IMR-90 (cell line): ENCODE results near the gene SLC35B2. TPM values are rescaled to one million over a fixed set of nuclear protein-coding genes. Genes with fewer than 3 reads are reported as not detected.
"Not testable (repeated sequence)": the region's sequence is repeated elsewhere in the genome, so short reads cannot be mapped to it uniquely, and the experiment has no call there.

Source experiments
- ATAC-seq: fragments of 200-7000 bp; cut with Tn5 transposase; 2 replicates; pipeline ENCODE4 v1.9.1; 2020; ENCODE audit warnings: low read depth, mild to moderate bottlenecking, moderate library complexity
- BruUV-seq: library from RNA; stranded (reverse); fragments of 400-500 nt; replicated peaks from 2 replicates; lab custom pipeline; 2021; lab: Mats Ljungman, UMichigan
- CTCF ChIA-PET: fragments of 300-600 bp; formaldehyde crosslinking; extraction: SDS; loops from one replicate; lab custom pipeline; 2021; ENCODE audit warnings: antibody characterized with exemption; lab: Yijun Ruan, JAX
- POLR2A ChIA-PET: fragments of 300-600 bp; sonication (Branson Sonifier 250); formaldehyde crosslinking; loops from one replicate; lab custom pipeline; 2022; ENCODE audit warnings: antibody characterized with exemption; ENCODE audit not compliant: unreplicated experiment; lab: Charles Lee
- DNase-seq: peaks from one replicate; pipeline ENCODE4 v3.0.0; 2013
- H2AFZ ChIP-seq: replicated peaks from 2 replicates; pipeline ENCODE3; 2013; ENCODE audit warnings: low read length, mild to moderate bottlenecking; ENCODE audit not compliant: poor library complexity
- H2AK5ac ChIP-seq: 2 replicates; pipeline ENCODE4 v1.6.1; 2013; ENCODE audit warnings: low read depth, low read length, inconsistent platforms
- H2AK9ac ChIP-seq: replicated peaks from 2 replicates; pipeline ENCODE3; 2013; ENCODE audit warnings: mild to moderate bottlenecking, low read depth, low read length, moderate library complexity; ENCODE audit not compliant: poor library complexity
- H2BK120ac ChIP-seq: 2 replicates; pipeline ENCODE4 v1.6.1; 2013; ENCODE audit warnings: low read depth, low read length, inconsistent platforms
- H2BK15ac ChIP-seq: 3 replicates; pipeline ENCODE4 v1.6.1; 2013; ENCODE audit warnings: low read depth, low read length, inconsistent platforms
- H2BK20ac ChIP-seq: 2 replicates; pipeline ENCODE4 v1.6.1; 2013; ENCODE audit warnings: low read depth, mild to moderate bottlenecking, inconsistent platforms, low read length, moderate library complexity
- H2BK5ac ChIP-seq: 2 replicates; pipeline ENCODE4 v1.6.1; 2013; ENCODE audit warnings: mild to moderate bottlenecking, low read depth, low read length, inconsistent platforms; ENCODE audit not compliant: poor library complexity, severe bottlenecking
- H3K14ac ChIP-seq: replicated peaks from 2 replicates; pipeline ENCODE4 v1.6.1; 2013; ENCODE audit warnings: low read depth, low read length, inconsistent platforms
- H3K18ac ChIP-seq: 2 replicates; pipeline ENCODE4 v1.6.1; 2013; ENCODE audit warnings: low read depth, low read length, control low read depth
- H3K23ac ChIP-seq: 2 replicates; pipeline ENCODE4 v1.6.1; 2013; ENCODE audit warnings: low read depth, low read length, inconsistent platforms
- H3K27ac ChIP-seq: 2 replicates; pipeline ENCODE4 v1.5.1; 2013; ENCODE audit warnings: mild to moderate bottlenecking, control low read depth, low read length; ENCODE audit not compliant: insufficient read depth
- H3K27me3 ChIP-seq: 2 replicates; pipeline ENCODE4 v1.6.1; 2013; ENCODE audit warnings: low read length; ENCODE audit not compliant: control insufficient read depth, insufficient read depth
- H3K36me3 ChIP-seq: 2 replicates; pipeline ENCODE4 v1.6.1; 2013; ENCODE audit warnings: low read length, mixed read lengths; ENCODE audit not compliant: control insufficient read depth, insufficient read depth
- H3K4ac ChIP-seq: 2 replicates; pipeline ENCODE4 v1.6.1; 2013; ENCODE audit warnings: low read depth, low read length, inconsistent platforms
- H3K4me1 ChIP-seq: 2 replicates; pipeline ENCODE4 v1.6.1; 2013; ENCODE audit warnings: low read length, mixed read lengths; ENCODE audit not compliant: control insufficient read depth, insufficient read depth
- H3K4me2 ChIP-seq: 2 replicates; pipeline ENCODE4 v1.6.1; 2013; ENCODE audit warnings: low read depth, mild to moderate bottlenecking, control low read depth, low read length, moderate library complexity
- H3K4me3 ChIP-seq: 2 replicates; pipeline ENCODE4 v1.5.1; 2013; ENCODE audit warnings: low read depth, mild to moderate bottlenecking, control low read depth, low read length, moderate library complexity; ENCODE audit not compliant: insufficient read depth
- H3K56ac ChIP-seq: 2 replicates; pipeline ENCODE4 v1.6.1; 2013; ENCODE audit warnings: low read length, inconsistent platforms; ENCODE audit not compliant: insufficient read depth; ENCODE audit errors: extremely low read depth
- H3K79me1 ChIP-seq, 2 experiments: 2 replicates each; pipeline ENCODE4 v1.6.1; 2013; ENCODE audit warnings: low read length in 2 of 2, inconsistent platforms in 1 of 2, low read depth in 1 of 2
- H3K9ac ChIP-seq: 2 replicates; pipeline ENCODE4 v1.6.1; 2013; ENCODE audit warnings: low read depth, low read length, control low read depth
- H3K9me1 ChIP-seq: 2 replicates; pipeline ENCODE4 v1.6.1; 2013; ENCODE audit warnings: low read length, inconsistent platforms; ENCODE audit not compliant: insufficient read depth
- H3K9me3 ChIP-seq: 2 replicates; pipeline ENCODE4 v1.6.1; 2013; ENCODE audit warnings: low read length; ENCODE audit not compliant: control insufficient read depth, insufficient read depth
- H4K20me1 ChIP-seq: 2 replicates; pipeline ENCODE4 v1.6.1; 2013; ENCODE audit warnings: low read length, inconsistent platforms; ENCODE audit not compliant: insufficient read depth
- H4K5ac ChIP-seq: 2 replicates; pipeline ENCODE4 v1.6.1; 2013; ENCODE audit warnings: mild to moderate bottlenecking, low read depth, low read length, control low read depth
- H4K8ac ChIP-seq, 2 experiments: 2 replicates each; pipeline ENCODE4 v1.6.1; 2013; ENCODE audit warnings: low read depth in 2 of 2, low read length in 2 of 2, control low read depth in 1 of 2, inconsistent platforms in 1 of 2
- H4K91ac ChIP-seq: 2 replicates; pipeline ENCODE4 v1.6.1; 2013; ENCODE audit warnings: low read depth, low read length, inconsistent platforms; ENCODE audit not compliant: insufficient read depth
- CHD1 ChIP-seq: IDR thresholded peaks from 2 replicates; pipeline ENCODE4 v1.6.1; 2012; ENCODE audit warnings: low read depth, low read length, improper control_type of control experiment
- FOS ChIP-seq: fragments of 150-350 bp; IDR thresholded peaks from 2 replicates; pipeline ENCODE4 v1.6.1; 2016; ENCODE audit warnings: low read depth, low read length
- MAFK ChIP-seq: IDR thresholded peaks from 2 replicates; pipeline ENCODE4 v1.6.1; 2012; ENCODE audit warnings: low read depth, low read length, improper control_type of control experiment
- MXI1 ChIP-seq: IDR thresholded peaks from 2 replicates; pipeline ENCODE4 v1.6.1; 2012; ENCODE audit warnings: low read depth, mild to moderate bottlenecking, low read length, moderate library complexity, borderline replicate concordance
- SMC3 ChIP-seq: fragments of 150-350 bp; IDR thresholded peaks from 2 replicates; pipeline ENCODE4 v1.6.1; 2016; ENCODE audit warnings: low read depth, mild to moderate bottlenecking, antibody characterized with exemption, low read length, moderate library complexity
- USF2 ChIP-seq: fragments of 150-350 bp; IDR thresholded peaks from 2 replicates; pipeline ENCODE4 v1.6.1; 2017; ENCODE audit warnings: mild to moderate bottlenecking, antibody characterized with exemption, low read length, low read depth
- WGBS, 2 experiments: methylation state at CpG; one replicate each; pipeline versions ENCODE4 v1.1.5 to v1.1.7; 2013; ENCODE audit warnings: missing lambda C conversion rate in 2 of 2; ENCODE audit not compliant: insufficient read length in 1 of 2; ENCODE audit errors: extremely low coverage in 2 of 2; 5-methylcytosine and 5-hydroxymethylcytosine counted together
- dilution Hi-C: fragments of 300-500 bp; cut with HindIII; formaldehyde crosslinking; loops from one replicate; pipeline ENCODE4 v1.14.3; 2018; ENCODE audit warnings: low sequenced_read_pairs; ENCODE audit not compliant: unreplicated experiment
- in situ Hi-C: fragments of 300-500 bp; cut with MboI; formaldehyde crosslinking; loops from 3 replicates; pipeline ENCODE4 v1.14.3; 2019; ENCODE audit warnings: low sequenced_read_pairs, inconsistent platforms, mixed read lengths
- intact Hi-C: fragments of 100-400 bp; cut with micrococcal nuclease; formaldehyde crosslinking; loops from 2 replicates; pipeline ENCODE4 v1.10.0; 2022
- polyA plus RNA-seq, 3 experiments: library from polyadenylated mRNA; depleted of rRNA; stranded (reverse); fragments of >200 nt; gene quantifications; 2 replicates each; pipeline ENCODE4 v1.2.3, GENCODE V29; 2012; ENCODE audit warnings: low replicate concordance in 1 of 3
- total RNA-seq: library from RNA; depleted of rRNA; stranded (reverse); fragments of >200 nt; gene quantifications from 2 replicates; pipeline ENCODE4 v1.2.3, GENCODE V29; 2012

SLC35B2 gene
- total and polyA plus RNA-seq, 2 of the 4 experiments (the other 2 are of a cell fraction): 51.4 to 89.9 TPM

GRCh38 chr6:44232676-44233566 lies 24.4 kb downstream of the SLC35B2 start:
- H2BK5ac ChIP-seq: no peak overlapping the region
- H3K56ac ChIP-seq: no peak overlapping the region
- H4K20me1 ChIP-seq: no peaks in the 10 kb centered on the region
- no peak overlapping the region for H2BK20ac ChIP-seq
- ATAC-seq: no peak
- 0 out of 4 replicates have a peak, but pooled peaks cover 0 to 4% of the 10 kb centered on the region in 2 experiments for H3K79me1 ChIP-seq
- DNase-seq: no peak
- no peaks in the 10 kb centered on the region for H3K27me3 ChIP-seq
- no peak overlapping the region for H2BK120ac ChIP-seq
- BruUV-seq: no TSS peak
- dilution Hi-C loops: no loop called here
- no peak overlapping the region for H3K4me3 ChIP-seq
- no peak overlapping the region for H3K14ac ChIP-seq
- H3K4me1 ChIP-seq: peaks cover 14% of the 10 kb centered on the region
- no peak overlapping the region for H2BK15ac ChIP-seq
- H3K36me3 ChIP-seq: peaks cover 2% of the 10 kb centered on the region; the same call in 1 of the 2 replicates
- TF ChIP-seq MAFK (no peak), CHD1 (no peak), MXI1 (no peak), USF2 (no peak), SMC3 (no peak), FOS (no peak)
- peaks cover 4% of the 10 kb centered on the region for H3K9me1 ChIP-seq
- no peak overlapping the region for H3K18ac ChIP-seq
- ChIA-PET POLR2A (no interaction called here), CTCF (interaction anchor here (0.6 kb wide), 1 partner anchor 43 kb away, joined by 4 read pairs; no protein-coding TSS in a partner anchor)
- H4K91ac ChIP-seq: no peak overlapping the region
- no peak overlapping the region for H4K5ac ChIP-seq
- H4K8ac ChIP-seq: no peak overlapping the region
- no peak overlapping the region for H3K9ac ChIP-seq
- 97% methylated on average over 6 of the region's 16 CpGs; no CpG with 5 or more reads in 1 of the 2 experiments for WGBS, 2 experiments
- H2AK5ac ChIP-seq: no peak overlapping the region
- no peaks in the 10 kb centered on the region for H3K9me3 ChIP-seq
- no peak overlapping the region for H3K4me2 ChIP-seq
- H2AK9ac ChIP-seq: peak overlapping the region; percentile 52
- H3K27ac ChIP-seq: no peak overlapping the region
- H2AFZ ChIP-seq: no peak overlapping the region
- in situ Hi-C loops: loop anchor here (5.0 kb wide), 1 partner anchor 61 kb away; no protein-coding TSS in a partner anchor
- H3K23ac ChIP-seq: no peak overlapping the region
- intact Hi-C loops: no loop called here
- H3K4ac ChIP-seq: no peak overlapping the region

- WGBS, 2 experiments: no CpG with 5 or more reads among the region's 9 CpGs
- H3K9me1 ChIP-seq, H3K27ac ChIP-seq, H2BK15ac ChIP-seq, CTCF ChIA-PET, intact Hi-C loops, H2AK9ac ChIP-seq, POLR2A ChIA-PET, H2BK20ac ChIP-seq, H3K4me3 ChIP-seq, H3K36me3 ChIP-seq, H3K14ac ChIP-seq, H3K18ac ChIP-seq, H2AK5ac ChIP-seq, H4K91ac ChIP-seq, H3K9me3 ChIP-seq, H4K8ac ChIP-seq, H3K56ac ChIP-seq, H3K27me3 ChIP-seq, H3K9ac ChIP-seq, H3K23ac ChIP-seq, H2BK120ac ChIP-seq, dilution Hi-C loops, ATAC-seq, H2BK5ac ChIP-seq, H4K20me1 ChIP-seq, BruUV-seq, H3K4me2 ChIP-seq, H2AFZ ChIP-seq, DNase-seq, H3K79me1 ChIP-seq, H3K4ac ChIP-seq, H4K5ac ChIP-seq: not testable (repeated sequence)
- in situ Hi-C loops: loop anchor here (5.0 kb wide), 1 partner anchor 59 kb away; no protein-coding TSS in a partner anchor
- peaks cover 11% of the 10 kb centered on the region for H3K4me1 ChIP-seq
Measured at GRCh38 chr6:44231426-44231825, 25.9 kb downstream of the SLC35B2 start.
